Thyroid gland (tissue), 4 donors: ENCODE measurements around the gene SYT1.

ENCODE experiments used
- POLR2A ChIP-seq, 2 donors: fragments of 450-650 bp; IDR thresholded peaks; one replicate each; pipeline ENCODE4 v1.6.1; 2017; ENCODE audit warnings: antibody characterized with exemption in 2 of 2, mild to moderate bottlenecking in 2 of 2, moderate library complexity in 1 of 2
- TF ChIP-seq, protein P1 (sequence below), 6 experiments: fragments of 200-600 bp in 3 of 6; fragments of 450-650 bp in 3 of 6; sonication (generic) in 3 of 6; IDR thresholded peaks; one replicate each; pipeline ENCODE4 v1.5.1; 2016 to 2019; ENCODE audit warnings: antibody characterized with exemption in 6 of 6, mild to moderate bottlenecking in 2 of 6, inconsistent platforms in 1 of 6, moderate library complexity in 1 of 6

DNA sequence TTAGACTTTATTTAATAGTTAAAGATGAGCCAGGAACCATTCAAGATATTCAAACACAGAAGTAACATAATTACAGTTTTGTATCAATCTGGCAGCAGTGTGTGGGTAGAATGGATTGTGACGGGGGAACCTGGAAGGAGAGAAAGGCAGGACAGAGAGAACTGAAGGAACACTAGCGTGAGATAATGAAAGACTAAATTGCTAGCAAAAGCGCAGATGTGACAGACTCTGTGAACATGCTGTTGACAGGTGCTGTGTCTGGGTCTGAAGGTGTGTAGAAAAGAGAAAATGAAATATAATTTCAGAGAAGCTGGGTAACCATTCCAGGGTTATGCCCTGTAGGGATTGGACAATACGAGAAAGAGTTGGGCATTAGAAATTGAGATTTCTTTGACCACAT, 372.3 kb downstream of the SYT1 start:
- TF ChIP-seq, protein P1, sequence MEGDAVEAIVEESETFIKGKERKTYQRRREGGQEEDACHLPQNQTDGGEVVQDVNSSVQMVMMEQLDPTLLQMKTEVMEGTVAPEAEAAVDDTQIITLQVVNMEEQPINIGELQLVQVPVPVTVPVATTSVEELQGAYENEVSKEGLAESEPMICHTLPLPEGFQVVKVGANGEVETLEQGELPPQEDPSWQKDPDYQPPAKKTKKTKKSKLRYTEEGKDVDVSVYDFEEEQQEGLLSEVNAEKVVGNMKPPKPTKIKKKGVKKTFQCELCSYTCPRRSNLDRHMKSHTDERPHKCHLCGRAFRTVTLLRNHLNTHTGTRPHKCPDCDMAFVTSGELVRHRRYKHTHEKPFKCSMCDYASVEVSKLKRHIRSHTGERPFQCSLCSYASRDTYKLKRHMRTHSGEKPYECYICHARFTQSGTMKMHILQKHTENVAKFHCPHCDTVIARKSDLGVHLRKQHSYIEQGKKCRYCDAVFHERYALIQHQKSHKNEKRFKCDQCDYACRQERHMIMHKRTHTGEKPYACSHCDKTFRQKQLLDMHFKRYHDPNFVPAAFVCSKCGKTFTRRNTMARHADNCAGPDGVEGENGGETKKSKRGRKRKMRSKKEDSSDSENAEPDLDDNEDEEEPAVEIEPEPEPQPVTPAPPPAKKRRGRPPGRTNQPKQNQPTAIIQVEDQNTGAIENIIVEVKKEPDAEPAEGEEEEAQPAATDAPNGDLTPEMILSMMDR (IDR thresholded peaks at IDR 0.05), result no peak
- no peak for TF ChIP-seq POLR2A (IDR thresholded peaks at IDR 0.05)
